HUES48 (cell line): ENCODE results near the gene DGUOK.

Experiments used
- H3K27ac ChIP-seq: one replicate; pipeline ENCODE4 v1.7.0; 2013; ENCODE audit warnings: low read depth, low read length, inconsistent platforms
- H3K27me3 ChIP-seq: 2 replicates; pipeline ENCODE4 v1.6.1; 2013; ENCODE audit warnings: mild to moderate bottlenecking, low read length; ENCODE audit not compliant: control insufficient read depth, insufficient read depth
- H3K36me3 ChIP-seq: 2 replicates; pipeline ENCODE4 v1.6.1; 2013; ENCODE audit warnings: low read length; ENCODE audit not compliant: control insufficient read depth, insufficient read depth
- H3K4me1 ChIP-seq: 2 replicates; pipeline ENCODE4 v1.6.1; 2013; ENCODE audit warnings: mild to moderate bottlenecking, low read length; ENCODE audit not compliant: control insufficient read depth, insufficient read depth
- H3K4me3 ChIP-seq: 2 replicates; pipeline ENCODE4 v1.5.1; 2013; ENCODE audit warnings: mild to moderate bottlenecking, low read depth, low read length
- H3K9ac ChIP-seq: 2 replicates; pipeline ENCODE4 v1.6.1; 2013; ENCODE audit warnings: mild to moderate bottlenecking, low read depth, low read length, moderate library complexity
- H3K9me3 ChIP-seq: 2 replicates; pipeline ENCODE4 v1.6.1; 2013; ENCODE audit warnings: low read length; ENCODE audit not compliant: control insufficient read depth, insufficient read depth

The DGUOK gene

DNA sequence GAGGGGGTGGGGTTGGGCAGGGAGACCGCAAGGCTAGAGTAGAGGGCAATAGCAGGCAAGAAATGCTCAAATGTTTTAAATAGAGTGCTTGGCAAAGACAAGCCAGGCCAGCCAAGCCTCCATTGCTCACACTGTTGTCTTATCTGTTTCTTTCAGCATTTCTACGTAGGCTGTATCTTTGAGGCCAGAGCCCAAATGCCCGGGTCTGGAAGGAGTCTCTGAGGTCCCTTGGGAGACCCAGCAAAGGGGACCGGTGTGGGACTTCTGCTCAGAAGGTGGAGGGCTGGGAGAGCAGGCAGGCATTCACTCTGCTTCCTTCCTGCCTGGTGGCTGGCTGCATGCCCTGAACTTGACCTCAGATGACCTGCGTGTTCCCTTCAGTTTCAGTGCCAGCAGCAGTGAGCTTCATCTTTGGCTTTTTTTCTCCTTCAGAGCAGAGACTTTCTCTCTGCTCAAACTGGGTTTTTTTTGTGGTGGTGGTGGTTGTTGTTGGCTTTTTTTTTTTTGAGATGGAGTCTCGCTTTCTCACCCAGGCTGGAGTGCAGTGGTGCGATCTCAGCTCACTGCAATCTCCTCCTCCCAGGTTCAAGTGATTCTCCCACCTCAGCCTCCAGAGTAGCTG lies 44.3 kb downstream of the DGUOK start:
- Histone ChIP-seq H3K27ac (no peak overlapping the region), H3K9ac (no peak overlapping the region), H3K9me3 (no peaks in the 10 kb centered on the region), H3K27me3 (no peaks in the 10 kb centered on the region), H3K4me3 (no peak overlapping the region), H3K36me3 (no peaks in the 10 kb centered on the region), H3K4me1 (no peaks in the 10 kb centered on the region)

DNA sequence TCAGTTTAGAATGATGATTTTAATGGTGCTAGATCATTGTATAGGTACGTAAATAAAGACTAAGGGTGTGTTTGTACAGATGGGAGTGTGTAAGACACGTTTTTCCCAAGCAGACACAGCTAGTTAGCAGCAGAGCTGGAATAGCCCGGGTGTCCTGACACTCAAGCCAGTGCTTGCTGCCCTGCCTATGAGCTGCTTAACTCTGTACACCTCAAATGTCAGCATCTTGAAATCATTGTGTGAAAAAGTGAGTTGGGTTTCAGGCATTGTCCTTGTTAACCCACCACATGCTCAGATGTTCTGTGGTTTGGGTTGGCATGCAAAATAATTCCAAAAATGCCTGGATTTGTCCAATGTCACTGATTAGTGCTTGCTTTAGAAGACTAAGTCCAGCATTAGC lies 45.0 kb downstream of the DGUOK start:
- Histone ChIP-seq H3K27ac (no peak overlapping the region), H3K9ac (no peak overlapping the region), H3K9me3 (no peaks in the 10 kb centered on the region), H3K4me1 (no peaks in the 10 kb centered on the region), H3K4me3 (no peak overlapping the region), H3K27me3 (no peaks in the 10 kb centered on the region), H3K36me3 (no peaks in the 10 kb centered on the region)

DNA sequence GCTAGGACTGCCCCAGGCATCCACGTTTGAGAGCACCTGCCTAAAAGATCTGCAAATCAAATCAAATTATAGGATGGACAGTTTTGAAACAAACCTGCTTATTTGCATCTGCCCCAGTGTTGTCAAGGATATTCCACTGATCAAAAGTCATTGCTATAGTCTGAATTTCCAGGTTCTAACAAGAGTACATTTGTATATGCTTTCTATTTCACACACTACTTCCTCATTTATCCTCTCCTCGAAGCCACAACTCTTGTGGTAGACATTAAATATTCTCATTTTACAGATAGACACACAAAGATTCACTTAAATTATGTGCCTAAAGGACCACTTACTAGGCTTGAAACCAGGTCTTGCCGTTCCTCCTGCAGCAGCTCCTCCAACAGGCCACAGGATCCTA lies 46.2 kb downstream of the DGUOK start:
- no peak overlapping the region for H3K4me3 ChIP-seq
- H3K36me3 ChIP-seq, result no peaks in the 10 kb centered on the region
- H3K27ac ChIP-seq, result no peak overlapping the region
- no peak overlapping the region for H3K9ac ChIP-seq
- H3K27me3 ChIP-seq, result 0 out of 2 replicates have a peak, but pooled peaks cover 6% of the 10 kb centered on the region
- H3K9me3 ChIP-seq, result no peaks in the 10 kb centered on the region
- H3K4me1 ChIP-seq, result no peaks in the 10 kb centered on the region

DNA sequence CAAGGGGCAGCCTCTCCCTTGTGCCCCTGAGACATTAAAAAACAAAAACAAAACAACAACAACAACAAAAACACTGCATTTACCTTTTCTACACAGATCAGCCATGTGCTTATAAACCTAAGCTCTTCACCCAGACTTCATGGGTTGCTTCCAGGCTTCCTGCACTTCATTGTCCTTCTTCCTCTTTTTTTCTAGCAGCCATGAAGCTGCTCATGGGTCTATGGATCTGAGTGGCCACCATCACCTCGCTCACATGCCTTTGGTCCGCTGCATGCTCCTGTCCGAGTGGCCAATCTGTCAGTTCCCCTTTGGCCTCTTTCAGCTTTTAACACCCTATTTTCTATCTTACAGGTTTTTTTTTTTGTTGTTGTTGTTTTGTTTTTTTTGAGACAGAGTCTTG lies 49.1 kb downstream of the DGUOK start:
- H3K27ac ChIP-seq, result no peak overlapping the region
- H3K4me1 ChIP-seq, result peaks cover 11% of the 10 kb centered on the region
- no peaks in the 10 kb centered on the region for H3K9me3 ChIP-seq
- H3K36me3 ChIP-seq, result no peaks in the 10 kb centered on the region
- no peak overlapping the region for H3K4me3 ChIP-seq
- peaks cover 30% of the 10 kb centered on the region for H3K27me3 ChIP-seq
- no peak overlapping the region for H3K9ac ChIP-seq

DNA sequence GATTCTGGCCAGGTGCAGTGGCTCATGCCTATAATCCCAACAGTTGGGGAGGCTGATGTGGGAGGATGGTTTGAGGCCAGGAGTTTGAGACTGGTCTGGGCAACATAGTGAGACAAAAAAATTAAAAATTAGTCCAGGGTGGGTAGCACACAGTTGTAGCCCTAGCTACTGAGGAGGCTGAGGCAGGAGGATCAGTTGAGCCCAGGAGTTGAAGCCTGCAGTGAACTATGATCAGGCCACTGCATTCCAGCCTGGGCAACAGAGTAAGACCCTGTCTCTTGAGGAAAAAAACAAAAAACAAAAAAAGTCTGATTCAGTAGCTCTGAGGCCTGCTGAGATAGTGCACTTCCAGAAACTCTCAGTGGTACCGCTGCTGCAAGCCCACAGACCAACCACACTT lies 50.1 kb downstream of the DGUOK start:
- Histone ChIP-seq H3K4me3 (no peak overlapping the region), H3K36me3 (no peaks in the 10 kb centered on the region), H3K9me3 (no peaks in the 10 kb centered on the region), H3K27me3 (peaks cover 37% of the 10 kb centered on the region), H3K9ac (no peak overlapping the region), H3K4me1 (peaks cover 17% of the 10 kb centered on the region), H3K27ac (no peak overlapping the region)

DNA sequence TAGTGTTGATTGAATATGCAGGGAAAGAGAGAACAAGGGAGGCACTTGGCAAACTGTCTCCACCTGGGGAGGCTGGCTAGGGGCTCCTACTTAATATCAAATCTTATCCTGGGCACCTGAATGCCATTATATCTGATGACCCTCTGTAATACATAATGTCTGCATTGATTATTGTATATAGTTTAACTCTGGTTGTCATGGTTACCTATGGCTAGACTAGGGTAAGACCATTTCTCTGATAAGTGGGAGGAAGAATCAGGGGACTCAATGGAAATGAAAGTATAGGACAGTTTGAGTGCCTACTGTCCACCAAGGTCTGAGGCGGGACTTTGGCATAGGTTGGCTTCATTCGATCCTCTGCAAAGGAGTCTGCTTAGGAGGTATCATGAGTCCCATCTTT lies 50.8 kb downstream of the DGUOK start:
- Histone ChIP-seq H3K9me3 (no peaks in the 10 kb centered on the region), H3K4me3 (no peak overlapping the region), H3K27me3 (peaks cover 44% of the 10 kb centered on the region), H3K4me1 (peaks cover 19% of the 10 kb centered on the region), H3K36me3 (no peaks in the 10 kb centered on the region), H3K9ac (no peak overlapping the region), H3K27ac (no peak overlapping the region)

DNA sequence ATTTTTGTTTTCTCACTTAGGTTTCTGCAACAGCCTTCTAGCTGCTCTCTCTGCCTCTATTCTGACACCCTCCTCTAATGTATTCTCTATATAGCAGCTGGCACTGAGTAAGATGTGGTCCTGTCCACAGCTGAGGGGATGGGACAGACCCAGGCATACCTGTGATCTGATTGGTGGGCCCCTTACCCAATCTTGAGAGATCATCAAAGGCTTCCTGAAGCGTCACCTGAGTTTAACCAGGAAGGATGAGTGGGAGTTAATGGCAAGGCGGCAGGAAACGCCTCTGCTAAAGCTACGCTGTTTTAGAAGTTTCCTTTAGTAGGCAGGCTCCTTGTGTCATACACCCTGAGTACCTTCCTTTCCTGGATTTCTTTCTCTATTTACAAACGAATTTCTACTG lies 52.3 kb downstream of the DGUOK start:
- Histone ChIP-seq H3K9ac (no peak overlapping the region), H3K4me1 (peaks cover 29% of the 10 kb centered on the region), H3K9me3 (no peaks in the 10 kb centered on the region), H3K27ac (no peak overlapping the region), H3K27me3 (peaks cover 60% of the 10 kb centered on the region), H3K4me3 (no peak overlapping the region), H3K36me3 (no peaks in the 10 kb centered on the region)

DNA sequence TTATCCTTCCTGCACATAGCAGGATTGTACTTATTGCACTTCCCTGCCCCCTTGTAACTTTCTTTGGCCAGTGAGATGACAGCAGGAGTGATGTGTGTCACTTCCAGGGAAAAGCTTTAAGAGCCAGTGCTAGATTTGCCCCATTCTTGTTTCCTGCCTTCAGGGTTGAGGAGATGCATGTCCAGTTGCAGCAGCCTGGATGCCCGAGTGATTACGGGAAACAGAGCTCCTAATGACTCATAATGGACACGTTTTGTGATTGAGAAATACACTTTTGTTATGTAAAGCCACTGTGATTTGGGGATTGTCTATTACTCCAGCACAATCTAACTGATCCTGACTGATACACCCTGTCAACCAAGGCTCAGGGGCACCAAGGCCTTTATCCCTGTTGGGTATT lies 53.0 kb downstream of the DGUOK start:
- Histone ChIP-seq H3K9me3 (no peaks in the 10 kb centered on the region), H3K4me1 (peaks cover 29% of the 10 kb centered on the region), H3K36me3 (no peaks in the 10 kb centered on the region), H3K4me3 (no peak overlapping the region), H3K27ac (no peak overlapping the region), H3K9ac (no peak overlapping the region), H3K27me3 (peaks cover 61% of the 10 kb centered on the region)

DNA sequence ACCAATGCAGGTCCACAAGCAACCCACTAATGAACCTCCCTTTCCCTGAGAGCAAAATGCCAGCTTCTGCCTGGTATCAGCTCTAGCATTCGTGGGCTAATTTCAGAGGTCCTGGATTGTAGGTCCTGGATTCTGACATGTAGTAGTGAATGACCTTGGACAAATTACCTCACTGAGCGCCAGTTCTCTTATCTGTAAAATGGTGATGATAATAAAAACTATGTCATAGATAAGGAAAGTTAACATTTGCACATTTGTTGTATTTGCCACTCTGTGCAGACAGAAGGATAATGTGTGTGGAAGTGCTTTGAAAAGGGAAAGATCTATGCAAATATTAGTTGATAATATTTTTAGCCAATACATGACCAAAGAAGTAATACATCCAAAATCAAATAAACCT lies 53.9 kb downstream of the DGUOK start:
- no peaks in the 10 kb centered on the region for H3K9me3 ChIP-seq
- H3K9ac ChIP-seq, result no peak overlapping the region
- no peaks in the 10 kb centered on the region for H3K36me3 ChIP-seq
- peak overlapping the region; percentile 72 for H3K4me3 ChIP-seq
- H3K27me3 ChIP-seq, result peaks cover 61% of the 10 kb centered on the region
- peaks cover 29% of the 10 kb centered on the region for H3K4me1 ChIP-seq
- H3K27ac ChIP-seq, result no peak overlapping the region

DNA sequence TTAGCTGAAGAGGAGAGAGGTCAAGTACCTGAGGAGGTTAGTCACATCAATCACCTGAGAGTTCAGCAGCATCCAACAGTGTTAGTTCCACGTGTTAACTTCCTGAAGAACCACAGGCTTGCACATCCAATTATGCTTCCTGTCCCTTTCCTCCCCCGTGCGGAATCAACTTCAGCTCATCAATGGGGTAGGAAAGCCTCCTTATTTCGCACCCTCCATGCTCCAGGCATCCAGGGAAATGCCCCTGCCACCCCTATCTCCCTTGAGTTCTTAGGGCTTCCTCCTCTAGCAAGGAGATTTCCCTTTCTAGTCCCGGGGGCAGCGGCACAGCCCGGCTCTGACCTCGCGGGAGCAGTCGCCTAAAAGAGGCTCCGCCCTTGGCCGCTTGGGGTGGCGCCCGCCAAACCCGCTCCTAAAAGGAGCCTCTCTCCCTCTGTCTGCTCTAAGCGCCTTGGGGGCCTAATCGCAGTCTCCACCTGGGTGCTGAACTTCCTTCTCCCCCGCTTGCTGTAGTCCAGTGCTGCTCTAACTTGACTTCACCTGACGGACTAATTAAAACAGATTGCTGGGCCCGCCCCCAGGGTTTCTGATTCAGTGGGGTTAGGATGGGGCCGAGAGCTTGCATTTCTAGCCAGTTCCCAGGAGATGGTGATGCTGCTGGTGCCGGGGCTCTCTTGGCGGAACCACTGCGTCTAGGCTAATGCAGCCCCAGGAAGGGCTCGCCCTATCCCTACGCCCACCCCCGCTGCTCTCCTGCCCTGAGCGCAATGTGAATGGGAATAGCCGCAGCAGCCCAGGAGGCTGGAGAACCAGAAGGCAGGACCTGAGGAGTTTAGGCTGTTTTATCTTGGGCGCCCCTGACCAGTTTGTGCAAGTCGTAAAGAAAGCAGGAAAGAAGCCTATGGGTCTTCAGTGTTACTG lies 54.7 kb downstream of the DGUOK start:
- no peak overlapping the region for H3K9ac ChIP-seq
- peak overlapping the region; percentile 72 for H3K4me3 ChIP-seq
- H3K4me1 ChIP-seq, result peaks cover 36% of the 10 kb centered on the region
- H3K27me3 ChIP-seq, result peaks cover 67% of the 10 kb centered on the region
- no peaks in the 10 kb centered on the region for H3K9me3 ChIP-seq
- peaks cover 3% of the 10 kb centered on the region; the same call in 1 of the 2 replicates for H3K36me3 ChIP-seq
- H3K27ac ChIP-seq, result peak overlapping the region; percentile 21

DNA sequence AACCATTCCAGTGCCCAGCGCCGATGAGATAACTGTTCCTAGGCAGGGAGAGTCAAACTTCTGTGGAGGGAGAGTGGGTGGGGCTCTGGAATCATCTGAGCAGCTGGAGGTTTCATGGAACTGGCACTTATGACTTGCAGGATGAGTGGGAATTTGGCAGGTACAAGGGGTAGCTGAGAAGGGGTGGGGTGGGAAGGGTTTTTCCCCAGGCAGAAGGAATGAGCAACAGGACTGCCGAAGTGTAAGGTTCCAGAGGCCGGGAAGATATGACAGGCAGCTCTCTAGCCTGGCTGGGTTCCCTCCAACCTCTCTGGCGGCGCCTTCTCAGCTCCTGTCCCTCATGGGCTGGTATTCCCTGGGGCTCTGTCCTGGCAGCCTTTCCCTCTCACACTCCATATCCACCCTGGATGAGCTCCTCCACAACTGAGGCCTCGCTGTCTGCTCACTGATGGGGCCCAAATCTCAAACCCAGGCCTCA lies 55.5 kb downstream of the DGUOK start:
- H3K27me3 ChIP-seq, result peaks cover 67% of the 10 kb centered on the region
- H3K9ac ChIP-seq, result no peak overlapping the region
- peaks cover 42% of the 10 kb centered on the region for H3K4me1 ChIP-seq
- H3K36me3 ChIP-seq, result peaks cover 12% of the 10 kb centered on the region
- H3K9me3 ChIP-seq, result no peaks in the 10 kb centered on the region
- no peak overlapping the region for H3K27ac ChIP-seq
- H3K4me3 ChIP-seq, result peak overlapping the region; percentile 72
